Thyroid gland (tissue), 4 donors: ENCODE results near the gene ERCC5. TPM values are rescaled to one million over a fixed set of nuclear protein-coding genes. Genes with fewer than 3 reads are reported as not detected.

Source experiments
- DNase-seq, 2 donors: peaks; one replicate each; pipeline ENCODE4 v3.0.0-alpha.2; 2019
- H3K27ac ChIP-seq, 3 donors: fragments of 200-600 bp; sonication (generic); 1 replicate in 2 of 3; 2 replicates in 1 of 3; pipeline ENCODE4 v1.5.1; 2016 to 2019; ENCODE audit warnings: mild to moderate bottlenecking in 1 of 3, moderate library complexity in 1 of 3
- H3K27me3 ChIP-seq: fragments of 200-600 bp; sonication (generic); one replicate; pipeline ENCODE4 v1.5.1; 2019
- H3K36me3 ChIP-seq, 2 donors: fragments of 200-600 bp; sonication (generic); one replicate each; pipeline ENCODE4 v1.5.1; 2016 to 2019
- H3K4me1 ChIP-seq, 2 donors: fragments of 200-600 bp; sonication (generic); one replicate each; pipeline ENCODE4 v1.5.1; 2017 to 2019
- H3K4me3 ChIP-seq, 3 donors: fragments of 200-600 bp; sonication (generic); replicated peaks in 1 of 3; 1 replicate in 2 of 3; 2 replicates in 1 of 3; pipeline ENCODE4 v1.5.1; 2016; ENCODE audit warnings: mild to moderate bottlenecking in 1 of 3
- H3K9me3 ChIP-seq: fragments of 200-600 bp; sonication (generic); one replicate; pipeline ENCODE4 v1.5.1; 2017
- POLR2A ChIP-seq, 2 donors: fragments of 450-650 bp; IDR thresholded peaks; one replicate each; pipeline ENCODE4 v1.6.1; 2017; ENCODE audit warnings: antibody characterized with exemption in 2 of 2, mild to moderate bottlenecking in 2 of 2, moderate library complexity in 1 of 2
- WGBS, 2 donors: methylation state at CpG; one replicate each; pipeline ENCODE4 v1.1.5; 2017; 5-methylcytosine and 5-hydroxymethylcytosine counted together
- intact Hi-C: fragments of 100-400 bp; cut with DNase I; formaldehyde crosslinking; loops from one replicate; pipeline ENCODE4 v1.15.1; 2023
- total RNA-seq, 4 donors: library from RNA; depleted of rRNA; stranded (reverse); fragments of >200 nt; gene quantifications; one replicate each; pipeline ENCODE4 v1.2.3, GENCODE V29; 2016
- TF ChIP-seq, protein P1 (sequence below), 6 experiments: fragments of 200-600 bp in 3 of 6; fragments of 450-650 bp in 3 of 6; sonication (generic) in 3 of 6; IDR thresholded peaks; one replicate each; pipeline ENCODE4 v1.5.1; 2016 to 2019; ENCODE audit warnings: antibody characterized with exemption in 6 of 6, mild to moderate bottlenecking in 2 of 6, inconsistent platforms in 1 of 6, moderate library complexity in 1 of 6

Gene ERCC5
- total RNA-seq, 4 donors from 2014 or later: 57.2 to 119 (median 102) TPM

DNA sequence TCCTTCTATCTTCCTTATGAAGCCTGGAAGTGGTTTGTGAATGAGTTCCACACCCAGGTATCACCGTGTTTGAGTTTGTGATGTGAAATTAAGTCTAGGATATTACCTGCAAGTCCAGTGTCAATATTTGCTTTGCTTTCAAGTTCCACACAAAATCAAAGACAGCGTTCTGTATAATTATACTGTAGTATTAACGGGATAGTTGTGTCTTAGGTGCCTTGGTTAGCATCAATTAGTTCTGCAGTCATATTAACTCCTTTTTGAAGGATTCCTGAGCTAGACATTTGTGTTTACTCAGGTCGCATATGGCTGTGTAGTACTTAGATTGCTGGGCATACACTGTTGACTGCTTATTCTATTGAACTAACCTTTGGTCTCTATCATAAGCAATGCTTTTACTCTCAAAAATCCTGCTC, 54.4 kb downstream of the ERCC5 start:
- intact Hi-C loops: no loop called here
- TF ChIP-seq, protein P1, sequence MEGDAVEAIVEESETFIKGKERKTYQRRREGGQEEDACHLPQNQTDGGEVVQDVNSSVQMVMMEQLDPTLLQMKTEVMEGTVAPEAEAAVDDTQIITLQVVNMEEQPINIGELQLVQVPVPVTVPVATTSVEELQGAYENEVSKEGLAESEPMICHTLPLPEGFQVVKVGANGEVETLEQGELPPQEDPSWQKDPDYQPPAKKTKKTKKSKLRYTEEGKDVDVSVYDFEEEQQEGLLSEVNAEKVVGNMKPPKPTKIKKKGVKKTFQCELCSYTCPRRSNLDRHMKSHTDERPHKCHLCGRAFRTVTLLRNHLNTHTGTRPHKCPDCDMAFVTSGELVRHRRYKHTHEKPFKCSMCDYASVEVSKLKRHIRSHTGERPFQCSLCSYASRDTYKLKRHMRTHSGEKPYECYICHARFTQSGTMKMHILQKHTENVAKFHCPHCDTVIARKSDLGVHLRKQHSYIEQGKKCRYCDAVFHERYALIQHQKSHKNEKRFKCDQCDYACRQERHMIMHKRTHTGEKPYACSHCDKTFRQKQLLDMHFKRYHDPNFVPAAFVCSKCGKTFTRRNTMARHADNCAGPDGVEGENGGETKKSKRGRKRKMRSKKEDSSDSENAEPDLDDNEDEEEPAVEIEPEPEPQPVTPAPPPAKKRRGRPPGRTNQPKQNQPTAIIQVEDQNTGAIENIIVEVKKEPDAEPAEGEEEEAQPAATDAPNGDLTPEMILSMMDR (IDR thresholded peaks at IDR 0.05): no peak
- no peak for TF ChIP-seq POLR2A (IDR thresholded peaks at IDR 0.05)
- WGBS, 2 donors: 81 to 88% methylated on average over 4 of the region's 4 CpGs
- Histone ChIP-seq H3K4me3 (no peak overlapping the region), H3K27ac (no peak overlapping the region), H3K9me3 (no peaks in the 10 kb centered on the region), H3K4me1 (no peaks in the 10 kb centered on the region), H3K36me3 (no peaks in the 10 kb centered on the region), H3K27me3 (no peaks in the 10 kb centered on the region)
- DNase-seq: no peak

DNA sequence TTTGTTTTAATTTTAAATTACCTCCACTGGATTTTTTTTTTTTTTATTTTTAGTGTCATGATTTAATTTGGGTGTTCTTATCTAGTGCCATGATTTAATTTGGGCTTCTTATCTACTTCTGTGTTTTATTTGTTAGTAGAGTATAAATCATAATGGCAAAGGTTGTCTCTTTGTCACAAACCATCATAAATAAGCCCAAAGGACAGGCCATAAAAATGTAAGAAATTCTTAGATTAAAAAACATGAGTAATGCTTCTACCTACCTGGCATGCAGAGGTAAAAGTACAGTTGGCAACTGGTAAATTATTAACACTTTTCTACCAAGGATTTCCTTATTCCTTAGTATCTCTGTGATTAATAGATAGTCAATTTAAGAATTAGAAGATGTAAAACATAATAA, 55.2 kb downstream of the ERCC5 start:
- no peak for DNase-seq
- no peaks in the 10 kb centered on the region for H3K27me3 ChIP-seq
- no peak overlapping the region for H3K4me3 ChIP-seq
- H3K9me3 ChIP-seq: no peaks in the 10 kb centered on the region
- H3K36me3 ChIP-seq: no peaks in the 10 kb centered on the region
- TF ChIP-seq, protein P1 (IDR thresholded peaks at IDR 0.05): no peak
- no peak for TF ChIP-seq POLR2A (IDR thresholded peaks at IDR 0.05)
- H3K27ac ChIP-seq: no peak overlapping the region
- intact Hi-C loops: no loop called here
- peaks cover 0 to 4% of the 10 kb centered on the region in 2 donors for H3K4me1 ChIP-seq

DNA sequence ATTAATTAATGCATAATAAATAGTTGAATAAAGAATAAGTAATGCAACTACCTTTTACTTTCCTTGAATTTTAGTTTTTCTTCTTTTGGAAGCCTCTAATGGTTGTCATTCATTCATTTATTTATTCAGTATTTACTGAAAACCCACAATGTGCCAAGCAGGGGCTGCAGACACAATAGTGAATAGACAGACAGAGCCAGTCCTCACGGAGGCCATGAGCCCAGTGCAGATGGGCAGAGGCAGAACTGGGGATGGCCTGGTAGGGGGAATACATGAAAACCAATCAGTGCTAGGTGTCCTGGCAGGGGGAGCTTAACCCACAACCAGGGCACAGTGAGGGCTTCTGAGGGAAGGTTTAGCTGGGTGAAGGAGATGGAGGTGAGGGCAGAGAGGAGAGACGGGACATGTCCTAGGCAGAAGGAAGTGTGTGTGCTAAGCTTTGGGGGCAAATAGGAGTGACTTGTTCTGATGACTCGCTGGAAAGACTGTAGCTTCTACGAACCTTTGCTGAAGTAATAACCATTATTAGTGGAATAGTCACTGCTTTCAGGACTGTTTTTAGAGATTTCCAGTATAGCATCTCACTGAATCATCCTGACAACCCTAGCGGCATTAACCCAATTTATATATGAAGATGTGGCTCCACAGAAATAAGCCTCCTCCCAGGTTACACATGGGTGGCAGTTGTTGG, 55.9 kb downstream of the ERCC5 start:
- Histone ChIP-seq H3K27me3 (no peaks in the 10 kb centered on the region), H3K36me3 (no peaks in the 10 kb centered on the region), H3K27ac (no peak overlapping the region), H3K9me3 (no peaks in the 10 kb centered on the region), H3K4me1 (peaks cover 5 to 10% of the 10 kb centered on the region in 2 donors), H3K4me3 (no peak overlapping the region)
- intact Hi-C loops: no loop called here
- no peak for DNase-seq
- 91 to 92% methylated on average over 5 of the region's 5 CpGs for WGBS, 2 donors
- TF ChIP-seq POLR2A (IDR thresholded peaks at IDR 0.05): no peak
- TF ChIP-seq, protein P1 (IDR thresholded peaks at IDR 0.05): no peak

- Histone ChIP-seq H3K27ac (no peak overlapping the region), H3K27me3 (no peaks in the 10 kb centered on the region), H3K36me3 (no peaks in the 10 kb centered on the region), H3K4me1 (peaks cover 5 to 10% of the 10 kb centered on the region in 2 donors), H3K9me3 (no peaks in the 10 kb centered on the region), H3K4me3 (no peak overlapping the region)
- intact Hi-C loops: no loop called here
- TF ChIP-seq, protein P1 (IDR thresholded peaks at IDR 0.05): no peak
- TF ChIP-seq POLR2A (IDR thresholded peaks at IDR 0.05): no peak
- no peak for DNase-seq
- 76 to 83% methylated on average over 12 of the region's 12 CpGs for WGBS, 2 donors
Measured at GRCh38 chr13:102902789-102903347, 57.0 kb downstream of the ERCC5 start.

DNA sequence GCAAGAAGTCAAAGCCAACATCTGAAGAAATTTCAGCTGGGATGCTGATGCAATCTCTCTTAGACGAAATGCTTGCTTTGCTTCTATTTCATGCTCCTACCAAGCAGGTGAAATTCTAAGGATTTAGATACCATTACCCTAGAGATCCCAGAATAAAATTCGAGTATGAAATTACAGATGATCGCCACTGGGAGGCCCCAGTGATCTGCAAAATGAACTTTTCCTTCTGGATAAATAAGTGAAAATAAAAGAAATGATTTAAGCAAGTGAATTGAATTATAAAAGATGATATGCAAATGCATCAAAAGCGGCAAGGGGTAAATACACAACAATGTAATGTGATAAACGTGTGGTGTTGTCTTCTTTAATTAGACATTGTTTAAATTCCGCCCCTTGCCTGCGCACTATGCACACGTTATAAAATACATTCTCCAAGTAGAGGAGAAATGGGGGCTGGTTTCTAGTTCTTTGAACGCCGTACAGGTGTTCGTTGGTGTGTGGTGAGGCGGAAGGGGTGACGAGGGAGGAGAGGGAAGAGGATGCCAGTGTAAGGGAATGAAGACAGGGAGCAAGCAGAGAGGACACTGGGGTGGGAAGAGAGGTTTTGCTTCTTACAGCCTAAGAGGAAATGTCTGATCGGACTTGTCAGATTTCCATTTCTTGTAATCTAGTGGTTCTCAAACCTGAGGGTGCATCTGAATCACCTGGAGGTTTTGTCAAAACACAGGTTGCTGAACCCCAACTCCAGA, 58.0 kb downstream of the ERCC5 start:
- 21 to 26% methylated on average over 14 of the region's 14 CpGs for WGBS, 2 donors

More for the DNA sequence above, 58.0 kb downstream of the ERCC5 start:
- TF ChIP-seq, protein P1 (IDR thresholded peaks at IDR 0.05): peak in 5 of 6 experiments; percentile 19 to 62 (median 49)
- TF ChIP-seq POLR2A (IDR thresholded peaks at IDR 0.05): no peak
- H3K27ac ChIP-seq: no peak overlapping the region
- H3K36me3 ChIP-seq: no peaks in the 10 kb centered on the region
- no peak overlapping the region for H3K4me3 ChIP-seq
- peak in 1 of 2 donors; percentile 36 for DNase-seq
- H3K27me3 ChIP-seq: no peaks in the 10 kb centered on the region
- H3K4me1 ChIP-seq: peaks cover 5 to 10% of the 10 kb centered on the region in 2 donors
- intact Hi-C loops: no loop called here
- no peaks in the 10 kb centered on the region for H3K9me3 ChIP-seq
